GM19043 (cell line): ENCODE measurements around the gene NPFFR1.

Experiments used
- ATAC-seq: cut with Tn5 transposase; IDR thresholded peaks from one replicate; pipeline ENCODE4 v1.9.1; 2021; ENCODE audit warnings: low read depth; ENCODE audit not compliant: unreplicated experiment

NPFFR1 gene

GRCh38 chr10:70289739-70290138 is 5.9 kb upstream of the NPFFR1 start:
- ATAC-seq: no peak

- ATAC-seq: no peak
Measured at GRCh38 chr10:70286616-70287015, 2.8 kb upstream of the NPFFR1 start.

GRCh38 chr10:70285476-70285831 is 1.6 kb upstream of the NPFFR1 start:
- ATAC-seq: no peak

GRCh38 chr10:70284542-70285475 is 1.0 kb upstream of the NPFFR1 start:
- no peak for ATAC-seq

GRCh38 chr10:70283071-70283444 is 746 bp downstream of the NPFFR1 start:
- no peak for ATAC-seq

GRCh38 chr10:70281609-70282008 is 2.2 kb downstream of the NPFFR1 start:
- ATAC-seq: no peak

- ATAC-seq: no peak
Measured at GRCh38 chr10:70280099-70280498, 3.7 kb downstream of the NPFFR1 start.

- ATAC-seq: no peak
Measured at GRCh38 chr10:70277396-70278030, 6.3 kb downstream of the NPFFR1 start.

- ATAC-seq: no peak
Measured at GRCh38 chr10:70274643-70275042, 9.2 kb downstream of the NPFFR1 start.

GRCh38 chr10:70272925-70273316 is 10.9 kb downstream of the NPFFR1 start:
- ATAC-seq: no peak

- no peak for ATAC-seq
Measured at GRCh38 chr10:70271996-70272924, 11.5 kb downstream of the NPFFR1 start.

- ATAC-seq: no peak
Measured at GRCh38 chr10:70270952-70271351, 12.9 kb downstream of the NPFFR1 start.

GRCh38 chr10:70269741-70270140 is 14.1 kb downstream of the NPFFR1 start:
- ATAC-seq: no peak

GRCh38 chr10:70268376-70268775 is 15.4 kb downstream of the NPFFR1 start:
- no peak for ATAC-seq

GRCh38 chr10:70267161-70267933 is 16.5 kb downstream of the NPFFR1 start:
- ATAC-seq: no peak

GRCh38 chr10:70266701-70267100 is 17.1 kb downstream of the NPFFR1 start:
- ATAC-seq: no peak

- no peak for ATAC-seq
Measured at GRCh38 chr10:70266056-70266455, 17.7 kb downstream of the NPFFR1 start.

- ATAC-seq: no peak
Measured at GRCh38 chr10:70265032-70265689, 18.6 kb downstream of the NPFFR1 start.

GRCh38 chr10:70260734-70261133 is 23.1 kb downstream of the NPFFR1 start:
- ATAC-seq: no peak

GRCh38 chr10:70260259-70260658 is 23.5 kb downstream of the NPFFR1 start:
- ATAC-seq: no peak
